HEK293 (cell line): Measurements from ENCODE around the gene OPA3.

Source experiments
- BCL11A ChIP-seq: fragments of 450-650 bp; formaldehyde crosslinking; IDR thresholded peaks from 2 replicates; pipeline ENCODE4 v1.5.1; 2016; ENCODE audit warnings: low read depth, missing biosample characterization, missing genetic modification characterization
- GLIS1 ChIP-seq: fragments of 450-650 bp; formaldehyde crosslinking; IDR thresholded peaks from 2 replicates; pipeline ENCODE4 v1.5.1; 2016; ENCODE audit warnings: missing biosample characterization, missing genetic modification characterization
- HOXC10 ChIP-seq: sonication (generic); formaldehyde crosslinking; IDR thresholded peaks from 2 replicates; pipeline ENCODE4 v1.8.1; 2023; ENCODE audit warnings: mild to moderate bottlenecking, missing genetic modification reagents
- HOXD13 ChIP-seq: sonication (generic); formaldehyde crosslinking; IDR thresholded peaks from 2 replicates; pipeline ENCODE4 v1.8.0; 2022; ENCODE audit warnings: missing genetic modification reagents, borderline replicate concordance
- IKZF3 ChIP-seq: fragments of 450-650 bp; IDR thresholded peaks from 2 replicates; pipeline ENCODE4 v1.5.0; 2018; ENCODE audit warnings: missing biosample characterization, mild to moderate bottlenecking, missing genetic modification characterization, moderate library complexity
- KLF8 ChIP-seq: fragments of 450-650 bp; formaldehyde crosslinking; IDR thresholded peaks from 2 replicates; pipeline ENCODE4 v1.5.1; 2016; ENCODE audit warnings: missing biosample characterization, missing genetic modification characterization
- MEIS1 ChIP-seq: sonication (generic); formaldehyde crosslinking; IDR thresholded peaks from 2 replicates; pipeline ENCODE4 v1.8.1; 2022; ENCODE audit warnings: missing genetic modification reagents, mild to moderate bottlenecking, borderline replicate concordance
- PRDM10 ChIP-seq: fragments of 450-650 bp; formaldehyde crosslinking; IDR thresholded peaks from 2 replicates; pipeline ENCODE4 v1.5.1; 2016; ENCODE audit warnings: missing biosample characterization, missing genetic modification characterization
- TSHZ1 ChIP-seq: fragments of 450-650 bp; formaldehyde crosslinking; IDR thresholded peaks from 2 replicates; pipeline ENCODE4 v1.5.1; 2016; ENCODE audit warnings: missing biosample characterization, missing genetic modification characterization, borderline replicate concordance
- ZBTB26 ChIP-seq: fragments of 450-650 bp; formaldehyde crosslinking; optimal IDR thresholded peaks from 2 replicates; pipeline ENCODE3; 2016; ENCODE audit warnings: missing biosample characterization, mild to moderate bottlenecking, missing genetic modification characterization
- ZBTB48 ChIP-seq: fragments of 450-650 bp; formaldehyde crosslinking; IDR thresholded peaks from 2 replicates; pipeline ENCODE4 v1.5.1; 2016; ENCODE audit warnings: missing biosample characterization, missing genetic modification characterization
- ZNF10 ChIP-seq: fragments of 450-650 bp; formaldehyde crosslinking; IDR thresholded peaks from 2 replicates; pipeline ENCODE4 v1.5.1; 2017; ENCODE audit warnings: missing biosample characterization, missing genetic modification characterization
- ZNF175 ChIP-seq: fragments of 450-650 bp; formaldehyde crosslinking; IDR thresholded peaks from 2 replicates; pipeline ENCODE4 v1.5.1; 2016; ENCODE audit warnings: missing biosample characterization, missing genetic modification characterization
- ZNF211 ChIP-seq: fragments of 450-650 bp; formaldehyde crosslinking; IDR thresholded peaks from 2 replicates; pipeline ENCODE4 v1.5.1; 2016; ENCODE audit warnings: low read depth, missing biosample characterization, missing genetic modification characterization
- ZNF214 ChIP-seq: fragments of 450-650 bp; formaldehyde crosslinking; IDR thresholded peaks from 2 replicates; pipeline ENCODE4 v1.5.1; 2017; ENCODE audit warnings: missing biosample characterization, mild to moderate bottlenecking, missing genetic modification characterization, borderline replicate concordance
- ZNF280C ChIP-seq: fragments of 450-650 bp; formaldehyde crosslinking; IDR thresholded peaks from 2 replicates; pipeline ENCODE4 v1.5.1; 2016; ENCODE audit warnings: missing biosample characterization, missing genetic modification characterization
- ZNF398 ChIP-seq: fragments of 450-650 bp; formaldehyde crosslinking; IDR thresholded peaks from 2 replicates; pipeline ENCODE4 v1.5.1; 2017; ENCODE audit warnings: missing biosample characterization, missing genetic modification characterization
- ZNF404 ChIP-seq: fragments of 450-650 bp; formaldehyde crosslinking; IDR thresholded peaks from 2 replicates; pipeline ENCODE4 v1.5.1; 2017; ENCODE audit warnings: missing biosample characterization, missing genetic modification characterization
- ZNF449 ChIP-seq: fragments of 450-650 bp; formaldehyde crosslinking; IDR thresholded peaks from 2 replicates; pipeline ENCODE4 v1.5.1; 2017; ENCODE audit warnings: missing biosample characterization, mild to moderate bottlenecking, missing genetic modification characterization, moderate library complexity
- ZNF560 ChIP-seq: fragments of 450-650 bp; formaldehyde crosslinking; IDR thresholded peaks from 2 replicates; pipeline ENCODE4 v1.5.1; 2017; ENCODE audit warnings: missing biosample characterization, missing genetic modification characterization, borderline replicate concordance
- ZNF654 ChIP-seq: fragments of 450-650 bp; formaldehyde crosslinking; IDR thresholded peaks from 2 replicates; pipeline ENCODE4 v1.5.1; 2016; ENCODE audit warnings: low read depth, missing biosample characterization, missing genetic modification characterization
- ZNF658 ChIP-seq: fragments of 450-650 bp; formaldehyde crosslinking; IDR thresholded peaks from 2 replicates; pipeline ENCODE4; 2016; ENCODE audit warnings: missing biosample characterization, missing genetic modification characterization
- ZNF660 ChIP-seq: fragments of 450-650 bp; IDR thresholded peaks from 2 replicates; pipeline ENCODE4 v1.5.1; 2018; ENCODE audit warnings: missing biosample characterization, mild to moderate bottlenecking, missing genetic modification characterization
- ZNF670 ChIP-seq: fragments of 450-650 bp; formaldehyde crosslinking; IDR thresholded peaks from 2 replicates; pipeline ENCODE4 v1.5.1; 2016; ENCODE audit warnings: missing biosample characterization, missing genetic modification characterization, low read depth
- ZNF707 ChIP-seq: fragments of 450-650 bp; formaldehyde crosslinking; IDR thresholded peaks from 2 replicates; pipeline ENCODE4 v1.5.1; 2016; ENCODE audit warnings: missing biosample characterization, missing genetic modification characterization
- ZNF791 ChIP-seq: fragments of 450-650 bp; formaldehyde crosslinking; IDR thresholded peaks from 2 replicates; pipeline ENCODE4 v1.5.1; 2016; ENCODE audit warnings: missing biosample characterization, missing genetic modification characterization

OPA3 gene

GRCh38 chr19:45558399-45558878 is 26.2 kb downstream of the OPA3 start (continued):
- TF ChIP-seq ZNF398 (tag by site-specific recombination) (no peak), BCL11A (tag by site-specific recombination) (no peak), HOXD13 (CRISPR knock-in tag) (no peak), ZNF560 (tag by site-specific recombination) (no peak), ZNF211 (tag by site-specific recombination) (no peak), HOXC10 (CRISPR knock-in tag) (no peak), ZNF707 (no peak), ZNF791 (tag by site-specific recombination) (no peak), ZNF214 (tag by site-specific recombination) (no peak), ZNF660 (tag by site-specific recombination) (peak; percentile 63), ZNF658 (tag by site-specific recombination) (no peak), KLF8 (tag by site-specific recombination) (no peak), ZNF10 (tag by site-specific recombination) (peak; percentile 88), ZNF654 (tag by site-specific recombination) (peak; percentile 83), IKZF3 (no peak), GLIS1 (no peak), ZNF670 (tag by site-specific recombination) (no peak), MEIS1 (CRISPR knock-in tag) (no peak), ZNF404 (tag by site-specific recombination) (no peak), PRDM10 (tag by site-specific recombination) (peak; percentile 46), TSHZ1 (tag by site-specific recombination) (no peak), ZNF449 (tag by site-specific recombination) (no peak), ZNF175 (tag by site-specific recombination) (no peak), ZBTB26 (tag by site-specific recombination) (no peak), ZBTB48 (tag by site-specific recombination) (no peak), ZNF280C (tag by site-specific recombination) (no peak)
